ENCODE measurements around the gene HELZ2. TPM values are rescaled to one million over a fixed set of nuclear protein-coding genes. Genes with fewer than 3 reads are reported as not detected.
"Not testable (repeated sequence)": the region's sequence is repeated elsewhere in the genome, so short reads cannot be mapped to it uniquely, and the experiment has no call there.

Gene HELZ2
- total RNA-seq, 4 donors from 2014 or later, result 16.3 to 33.7 (median 24.7) TPM

DNA sequence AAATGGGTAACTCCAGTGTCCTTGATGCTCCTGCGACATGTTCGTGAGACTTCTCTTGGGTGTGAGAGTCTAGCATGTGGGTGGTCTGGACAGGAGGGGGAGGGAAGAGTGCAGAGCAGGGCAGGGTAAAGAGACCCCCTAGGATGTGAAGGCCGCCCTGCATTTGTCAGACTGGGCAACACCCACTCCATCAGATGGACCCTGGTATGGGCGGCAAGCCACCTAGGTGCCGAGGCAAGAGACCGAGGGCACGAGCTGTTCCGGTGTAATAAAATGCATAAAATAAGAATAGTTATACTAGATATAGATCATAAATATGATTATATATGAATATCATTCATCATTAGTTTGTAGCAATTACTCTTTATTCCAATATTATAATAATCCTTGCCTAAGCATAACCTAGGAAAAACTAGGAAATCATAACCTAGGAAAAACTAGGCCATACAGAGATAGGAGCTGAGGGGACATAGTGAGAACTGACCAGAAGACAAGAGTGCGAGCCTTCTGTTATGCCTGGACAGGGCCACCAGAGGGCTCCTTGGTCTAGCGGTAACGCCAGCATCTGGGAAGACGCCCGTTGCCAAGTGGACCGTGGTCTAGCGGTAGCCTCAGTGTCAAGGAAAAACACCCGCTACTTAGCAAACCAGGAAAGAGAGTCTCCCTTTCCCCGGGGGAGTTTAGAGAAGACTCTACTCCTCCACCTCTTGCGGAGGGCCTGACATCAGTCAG lies 40.0 kb upstream of the HELZ2 start:
- not testable (repeated sequence) for H3K27ac ChIP-seq; H3K27me3 ChIP-seq; DNase-seq (ENCODE audit: low spot score in 2 of 2); H3K9me3 ChIP-seq; H3K4me1 ChIP-seq; H3K4me3 ChIP-seq
- peak in 3 of 5 experiments; percentile 9 to 42 (median 13) for TF ChIP-seq CTCF (IDR thresholded peaks at IDR 0.05)
- WGBS, 2 donors, result 83% methylated on average over 16 to 18 of the region's 18 CpGs
- peaks cover 0 to 58% (median 11%) of the 10 kb centered on the region in 3 donors for H3K36me3 ChIP-seq

- TF ChIP-seq CTCF (IDR thresholded peaks at IDR 0.05) (no peak), EP300 (IDR thresholded peaks at IDR 0.05) (no peak), POLR2A (IDR thresholded peaks at IDR 0.05) (no peak)
- Histone ChIP-seq H3K27me3 (no peaks in the 10 kb centered on the region), H3K27ac (no peak overlapping the region), H3K36me3 (peaks cover 0 to 42% (median 5%) of the 10 kb centered on the region in 3 donors), H3K9me3 (no peaks in the 10 kb centered on the region), H3K4me1 (no peaks in the 10 kb centered on the region), H3K4me3 (no peak overlapping the region)
- DNase-seq (ENCODE audit: low spot score in 2 of 2), result no peak
- WGBS, 2 donors, result 75 to 80% methylated on average over 18 to 20 of the region's 20 CpGs
These were observed 38.4 kb upstream of the HELZ2 start for GRCh38 chr20:63612276-63612931.

DNA sequence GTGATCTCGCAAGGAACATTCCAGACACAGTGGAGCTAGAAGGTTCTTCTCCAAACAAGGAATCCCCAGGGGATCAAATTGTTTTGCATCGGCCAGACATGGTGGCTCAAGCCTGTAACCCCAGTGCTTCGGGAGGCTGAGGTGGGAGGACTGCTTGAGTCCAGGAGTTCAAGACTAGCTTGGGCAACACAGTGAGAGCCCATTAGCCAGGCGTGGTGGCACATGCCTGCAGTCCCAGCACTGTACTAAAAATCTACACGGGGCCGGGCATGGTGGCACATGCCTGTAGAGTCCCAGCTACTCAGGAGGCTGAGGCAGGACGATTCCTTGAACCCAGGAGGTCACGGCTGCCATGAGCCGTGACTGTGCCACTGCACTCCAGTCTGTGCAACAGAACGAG lies 37.6 kb upstream of the HELZ2 start:
- TF ChIP-seq EP300 (IDR thresholded peaks at IDR 0.05), result no peak
- Histone ChIP-seq H3K4me1 (no peaks in the 10 kb centered on the region), H3K27ac (no peak overlapping the region), H3K27me3 (no peaks in the 10 kb centered on the region), H3K4me3 (no peak overlapping the region), H3K36me3 (peaks cover 0 to 34% (median 0%) of the 10 kb centered on the region in 3 donors), H3K9me3 (no peaks in the 10 kb centered on the region)
- WGBS, 2 donors, result 85 to 86% methylated on average over 10 of the region's 10 CpGs
- DNase-seq (ENCODE audit: low spot score in 2 of 2), result no peak

GRCh38 chr20:63610581-63611435 lies 36.8 kb upstream of the HELZ2 start:
- TF ChIP-seq EP300 (IDR thresholded peaks at IDR 0.05), result no peak
- TF ChIP-seq CTCF (IDR thresholded peaks at IDR 0.05), result no peak
- TF ChIP-seq POLR2A (IDR thresholded peaks at IDR 0.05), result no peak
- WGBS, 2 donors, result 79 to 88% methylated on average over 10 to 17 of the region's 17 CpGs
- Histone ChIP-seq H3K27me3 (no peaks in the 10 kb centered on the region), H3K4me3 (no peak overlapping the region), H3K4me1 (no peaks in the 10 kb centered on the region), H3K9me3 (no peaks in the 10 kb centered on the region), H3K27ac (no peak overlapping the region), H3K36me3 (peaks cover 0 to 26% (median 0%) of the 10 kb centered on the region in 3 donors)
- no peak for DNase-seq (ENCODE audit: low spot score in 2 of 2)

DNA sequence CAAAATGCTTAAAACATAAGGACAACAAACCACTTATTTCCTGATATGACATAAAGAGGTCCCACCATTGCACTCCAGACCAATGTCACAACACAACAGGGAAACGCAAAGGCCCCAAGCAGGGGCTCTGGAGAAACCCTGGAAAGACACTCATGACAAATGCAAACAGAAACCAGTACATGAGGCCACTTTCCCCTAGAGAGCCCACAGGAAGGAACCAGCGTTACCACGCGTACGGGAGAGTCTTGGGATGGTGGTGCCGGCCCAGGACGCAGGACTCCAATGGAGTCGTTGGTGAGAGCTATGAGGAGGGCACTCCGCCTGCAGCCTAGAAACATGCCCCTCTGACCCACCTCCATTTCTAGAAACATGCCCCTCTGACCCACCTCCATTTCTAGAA lies 32.6 kb upstream of the HELZ2 start:
- DNase-seq (ENCODE audit: low spot score in 2 of 2), result no peak
- H3K36me3 ChIP-seq, result peaks cover 0 to 34% (median 9%) of the 10 kb centered on the region in 3 donors
- no peaks in the 10 kb centered on the region for H3K9me3 ChIP-seq
- TF ChIP-seq EP300 (IDR thresholded peaks at IDR 0.05) (no peak), POLR2A (IDR thresholded peaks at IDR 0.05) (no peak), CTCF (IDR thresholded peaks at IDR 0.05) (no peak)
- WGBS, 2 donors, result 86% methylated on average over 9 of the region's 9 CpGs
- H3K27me3 ChIP-seq, result no peaks in the 10 kb centered on the region
- H3K27ac ChIP-seq, result no peak overlapping the region
- H3K4me3 ChIP-seq, result no peak overlapping the region
- no peaks in the 10 kb centered on the region for H3K4me1 ChIP-seq
